ENCODE measurements around the gene S100A7. TPM values are rescaled to one million over a fixed set of nuclear protein-coding genes. Genes with fewer than 3 reads are reported as not detected.

The S100A7 gene
- not detected in 2 replicates for total RNA-seq

GRCh38 chr1:153460551-153460950 is at the start of gene S100A7:
Gene S100A7 (minus strand): TSS chr1:153460651. CDS start chr1:153459013, 1,638 bp downstream.
- DNase-seq (ENCODE audit: low read depth, low spot score), result no peak

GRCh38 chr1:153509729-153510354 is 49.4 kb upstream of the S100A7 start:
- no peak for DNase-seq (ENCODE audit: low read depth, low spot score)

- no peak for DNase-seq (ENCODE audit: low read depth, low spot score)
These were observed 48.6 kb upstream of the S100A7 start for GRCh38 chr1:153509036-153509435.

- no peak for DNase-seq (ENCODE audit: low read depth, low spot score)
These were observed 47.6 kb upstream of the S100A7 start for GRCh38 chr1:153507926-153508583.

- DNase-seq (ENCODE audit: low read depth, low spot score), result no peak
These were observed 46.5 kb upstream of the S100A7 start for GRCh38 chr1:153506831-153507413.

GRCh38 chr1:153506386-153506785 is 45.9 kb upstream of the S100A7 start:
- no peak for DNase-seq (ENCODE audit: low read depth, low spot score)

GRCh38 chr1:153505576-153505975 is 45.1 kb upstream of the S100A7 start:
- DNase-seq (ENCODE audit: low read depth, low spot score), result no peak

GRCh38 chr1:153503766-153504165 is 43.3 kb upstream of the S100A7 start:
- DNase-seq (ENCODE audit: low read depth, low spot score), result no peak

GRCh38 chr1:153498746-153499145 is 38.3 kb upstream of the S100A7 start:
- no peak for DNase-seq (ENCODE audit: low read depth, low spot score)

- DNase-seq (ENCODE audit: low read depth, low spot score), result no peak
These were observed 35.1 kb upstream of the S100A7 start for GRCh38 chr1:153495536-153495935.

- peak; percentile 11 for DNase-seq (ENCODE audit: low read depth, low spot score)
These were observed 34.6 kb upstream of the S100A7 start for GRCh38 chr1:153494976-153495535.

- no peak for DNase-seq (ENCODE audit: low read depth, low spot score)
These were observed 33.0 kb upstream of the S100A7 start for GRCh38 chr1:153493343-153493960.

- no peak for DNase-seq (ENCODE audit: low read depth, low spot score)
These were observed 30.0 kb upstream of the S100A7 start for GRCh38 chr1:153490272-153491051.

GRCh38 chr1:153488731-153489130 is 28.3 kb upstream of the S100A7 start:
- DNase-seq (ENCODE audit: low read depth, low spot score), result no peak

GRCh38 chr1:153487707-153488106 is 27.3 kb upstream of the S100A7 start:
- DNase-seq (ENCODE audit: low read depth, low spot score), result no peak

- no peak for DNase-seq (ENCODE audit: low read depth, low spot score)
These were observed 25.4 kb upstream of the S100A7 start for GRCh38 chr1:153485863-153486262.

GRCh38 chr1:153483776-153484175 is 23.3 kb upstream of the S100A7 start:
- DNase-seq (ENCODE audit: low read depth, low spot score), result no peak

- DNase-seq (ENCODE audit: low read depth, low spot score), result no peak
These were observed 20.7 kb upstream of the S100A7 start for GRCh38 chr1:153481124-153481523.

GRCh38 chr1:153478692-153479618 is 18.5 kb upstream of the S100A7 start:
- no peak for DNase-seq (ENCODE audit: low read depth, low spot score)

GRCh38 chr1:153478047-153478691 is 17.7 kb upstream of the S100A7 start:
- DNase-seq (ENCODE audit: low read depth, low spot score), result no peak
